ENCODE measurements around the gene MDGA2.

GRCh38 chr14:47200740-47201139 is 474.7 kb downstream of the MDGA2 start:
- TF ChIP-seq ELF4 (IDR thresholded peaks at IDR 0.05), result no peak
- no peak for TF ChIP-seq HDGF (IDR thresholded peaks at IDR 0.05; ENCODE audit: borderline replicate concordance)
- no peak for TF ChIP-seq FOXM1 (IDR thresholded peaks at IDR 0.05; ENCODE audit: borderline replicate concordance)
- no peak for TF ChIP-seq PKNOX1 (IDR thresholded peaks at IDR 0.05)
- no peak for TF ChIP-seq BHLHE40 (IDR thresholded peaks at IDR 0.05; ENCODE audit: borderline replicate concordance)
- TF ChIP-seq SUZ12 (IDR thresholded peaks at IDR 0.05), result no peak
- no peak for TF ChIP-seq SP1 (IDR thresholded peaks at IDR 0.05)
- no peak for TF ChIP-seq FOXK2 (IDR thresholded peaks at IDR 0.05)
- no peak for TF ChIP-seq FOXA1 (IDR thresholded peaks at IDR 0.05)
- no peak for TF ChIP-seq ARNT (IDR thresholded peaks at IDR 0.05)
- TF ChIP-seq NFRKB (IDR thresholded peaks at IDR 0.05), result no peak
- no peak for TF ChIP-seq TARDBP (IDR thresholded peaks at IDR 0.05)
